Parathyroid adenoma (tissue), 2 donors: Measurements from ENCODE around the gene CCL3.

ENCODE experiments used
- H2AFZ ChIP-seq: fragments of 300-600 bp; sonication (generic); one replicate; pipeline ENCODE4 v1.7.0; 2017; ENCODE audit warnings: antibody characterized with exemption, mild to moderate bottlenecking
- H3K27ac ChIP-seq: fragments of 300-600 bp; sonication (generic); one replicate; pipeline ENCODE4 v1.7.0; 2017
- H3K27me3 ChIP-seq: fragments of 300-600 bp; sonication (generic); one replicate; pipeline ENCODE4 v1.7.0; 2017; ENCODE audit warnings: low read length; ENCODE audit not compliant: control insufficient read depth, insufficient read depth
- H3K36me3 ChIP-seq: fragments of 300-600 bp; sonication (generic); one replicate; pipeline ENCODE4 v1.7.0; 2017; ENCODE audit warnings: low read length; ENCODE audit not compliant: control insufficient read depth, insufficient read depth
- H3K4me1 ChIP-seq: fragments of 300-600 bp; sonication (generic); one replicate; pipeline ENCODE4 v1.7.0; 2017; ENCODE audit warnings: control low read depth
- H3K4me2 ChIP-seq: fragments of 300-600 bp; sonication (generic); one replicate; pipeline ENCODE4 v1.7.0; 2017; ENCODE audit warnings: low read length
- H3K4me3 ChIP-seq: fragments of 300-600 bp; sonication (generic); one replicate; pipeline ENCODE4 v1.7.0; 2017; ENCODE audit warnings: low read depth, low read length
- H3K79me2 ChIP-seq: fragments of 300-600 bp; sonication (generic); one replicate; pipeline ENCODE4 v1.7.0; 2017; ENCODE audit warnings: control low read depth
- H3K9ac ChIP-seq: fragments of 300-600 bp; sonication (generic); one replicate; pipeline ENCODE4 v1.7.0; 2017; ENCODE audit warnings: mild to moderate bottlenecking
- H3K9me3 ChIP-seq: fragments of 300-600 bp; sonication (generic); one replicate; pipeline ENCODE4 v1.7.0; 2017; ENCODE audit warnings: low read length; ENCODE audit not compliant: control insufficient read depth
- CTCF ChIP-seq: fragments of 300-600 bp; sonication (generic); IDR thresholded peaks from one replicate; pipeline ENCODE4 v1.7.0; 2017; ENCODE audit warnings: antibody characterized with exemption, mild to moderate bottlenecking
- donor health status: primary hyperparathyroidism.

CCL3 gene

GRCh38 chr17:36129616-36130015 lies 39.7 kb upstream of the CCL3 start:
- Histone ChIP-seq H2AFZ (no peak overlapping the region), H3K9me3 (no peaks in the 10 kb centered on the region), H3K36me3 (no peaks in the 10 kb centered on the region), H3K4me3 (no peak overlapping the region), H3K27me3 (no peaks in the 10 kb centered on the region), H3K27ac (no peak overlapping the region), H3K79me2 (no peaks in the 10 kb centered on the region), H3K4me2 (no peak overlapping the region), H3K4me1 (peaks cover 12% of the 10 kb centered on the region), H3K9ac (no peak overlapping the region)
- TF ChIP-seq CTCF: no peak

GRCh38 chr17:36128411-36128978 lies 38.6 kb upstream of the CCL3 start:
- H2AFZ ChIP-seq: no peak overlapping the region
- no peak overlapping the region for H3K27ac ChIP-seq
- no peak overlapping the region for H3K4me2 ChIP-seq
- H3K27me3 ChIP-seq: no peaks in the 10 kb centered on the region
- no peak overlapping the region for H3K4me3 ChIP-seq
- no peaks in the 10 kb centered on the region for H3K79me2 ChIP-seq
- H3K9me3 ChIP-seq: no peaks in the 10 kb centered on the region
- no peak overlapping the region for H3K9ac ChIP-seq
- H3K4me1 ChIP-seq: peaks cover 11% of the 10 kb centered on the region
- no peak for TF ChIP-seq CTCF
- no peaks in the 10 kb centered on the region for H3K36me3 ChIP-seq

GRCh38 chr17:36127911-36128310 lies 38.0 kb upstream of the CCL3 start:
- no peaks in the 10 kb centered on the region for H3K9me3 ChIP-seq
- no peak overlapping the region for H3K4me2 ChIP-seq
- H3K79me2 ChIP-seq: no peaks in the 10 kb centered on the region
- no peak overlapping the region for H3K9ac ChIP-seq
- no peak overlapping the region for H3K27ac ChIP-seq
- H3K4me1 ChIP-seq: peaks cover 10% of the 10 kb centered on the region
- no peak overlapping the region for H3K4me3 ChIP-seq
- no peaks in the 10 kb centered on the region for H3K36me3 ChIP-seq
- TF ChIP-seq CTCF: no peak
- H3K27me3 ChIP-seq: no peaks in the 10 kb centered on the region
- H2AFZ ChIP-seq: no peak overlapping the region

GRCh38 chr17:36127199-36127893 lies 37.4 kb upstream of the CCL3 start:
- Histone ChIP-seq H3K27ac (no peak overlapping the region), H3K4me2 (no peak overlapping the region), H3K9ac (no peak overlapping the region), H3K36me3 (no peaks in the 10 kb centered on the region), H3K4me1 (peaks cover 4% of the 10 kb centered on the region), H3K4me3 (no peak overlapping the region), H3K79me2 (no peaks in the 10 kb centered on the region), H2AFZ (no peak overlapping the region), H3K9me3 (no peaks in the 10 kb centered on the region), H3K27me3 (no peaks in the 10 kb centered on the region)
- TF ChIP-seq CTCF: no peak
